GM18873 (cell line): ENCODE data around the gene ZNF185.

Experiments
- ATAC-seq: cut with Tn5 transposase; IDR thresholded peaks from one replicate; pipeline ENCODE4 v1.9.1; 2021; ENCODE audit warnings: mild to moderate bottlenecking, moderate library complexity, moderate number of reproducible peaks; ENCODE audit not compliant: unreplicated experiment, low FRiP score

ZNF185 gene

GRCh38 chrX:152895121-152895520, 2.7 kb upstream of the ZNF185 start:
- no peak for ATAC-seq

GRCh38 chrX:152895724-152896420, 2.0 kb upstream of the ZNF185 start:
- ATAC-seq: no peak

GRCh38 chrX:152896450-152896849, 1.4 kb upstream of the ZNF185 start:
- no peak for ATAC-seq

- ATAC-seq: no peak
Observed at GRCh38 chrX:152898442-152898841, 575 bp downstream of the ZNF185 start.

GRCh38 chrX:152899111-152899873, 1.4 kb downstream of the ZNF185 start:
- no peak for ATAC-seq

- ATAC-seq: no peak
Observed at GRCh38 chrX:152899874-152900719, 2.2 kb downstream of the ZNF185 start.

- no peak for ATAC-seq
Observed at GRCh38 chrX:152900937-152901445, 3.1 kb downstream of the ZNF185 start.

GRCh38 chrX:152901816-152902501, 4.1 kb downstream of the ZNF185 start:
- no peak for ATAC-seq

GRCh38 chrX:152902502-152902820, 4.6 kb downstream of the ZNF185 start:
- ATAC-seq: no peak

GRCh38 chrX:152903589-152903988, 5.7 kb downstream of the ZNF185 start:
- ATAC-seq: no peak

- no peak for ATAC-seq
Observed at GRCh38 chrX:152904151-152905080, 6.5 kb downstream of the ZNF185 start.

- ATAC-seq: no peak
Observed at GRCh38 chrX:152905081-152905420, 7.2 kb downstream of the ZNF185 start.

- ATAC-seq: no peak
Observed at GRCh38 chrX:152907084-152907651, 9.3 kb downstream of the ZNF185 start.

GRCh38 chrX:152908486-152908885, 10.6 kb downstream of the ZNF185 start:
- ATAC-seq: no peak

GRCh38 chrX:152910018-152910417, 12.2 kb downstream of the ZNF185 start:
- ATAC-seq: peak; percentile 42

GRCh38 chrX:152912106-152912505, 14.2 kb downstream of the ZNF185 start:
- ATAC-seq: no peak

- ATAC-seq: no peak
Observed at GRCh38 chrX:152912641-152913040, 14.8 kb downstream of the ZNF185 start.

- no peak for ATAC-seq
Observed at GRCh38 chrX:152913346-152913745, 15.5 kb downstream of the ZNF185 start.

- no peak for ATAC-seq
Observed at GRCh38 chrX:152913910-152914309, 16.0 kb downstream of the ZNF185 start.
